HCT116 (cell line): ENCODE data around the gene ATG12.

ENCODE experiments used
- CBX3 ChIP-seq: IDR thresholded peaks from 2 replicates; pipeline ENCODE4 v1.6.1; 2012; ENCODE audit warnings: low read depth
- CEBPB ChIP-seq: IDR thresholded peaks from 2 replicates; pipeline ENCODE4 v1.6.1; 2012; ENCODE audit warnings: low read depth
- EGR1 ChIP-seq: IDR thresholded peaks from 2 replicates; pipeline ENCODE4 v1.6.1; 2012; ENCODE audit warnings: low read depth
- EZH2 ChIP-seq: fragments of 200-600 bp; sonication (generic); IDR thresholded peaks from 2 replicates; pipeline ENCODE4 v1.6.1; 2017; ENCODE audit warnings: antibody characterized with exemption, mixed run types
- TF ChIP-seq, protein P1 (sequence below), 3 experiments: fragments of 200-600 bp in 1 of 3; sonication (generic) in 1 of 3; IDR thresholded peaks in 2 of 3; conservative IDR thresholded peaks in 1 of 3; 2 replicates each; pipeline ENCODE4 v1.5.1; 2012 to 2017; ENCODE audit warnings: low read depth in 2 of 3, low read length in 2 of 3, antibody characterized with exemption in 1 of 3, borderline replicate concordance in 1 of 3, control low read depth in 1 of 3, mild to moderate bottlenecking in 1 of 3, mixed read lengths in 1 of 3, mixed run types in 1 of 3, moderate library complexity in 1 of 3; ENCODE audit not compliant: insufficient read depth in 1 of 3

GRCh38 chr5:115869256-115869795, 28.0 kb upstream of the ATG12 start:
- TF ChIP-seq EZH2, result no peak
- TF ChIP-seq, protein P1, sequence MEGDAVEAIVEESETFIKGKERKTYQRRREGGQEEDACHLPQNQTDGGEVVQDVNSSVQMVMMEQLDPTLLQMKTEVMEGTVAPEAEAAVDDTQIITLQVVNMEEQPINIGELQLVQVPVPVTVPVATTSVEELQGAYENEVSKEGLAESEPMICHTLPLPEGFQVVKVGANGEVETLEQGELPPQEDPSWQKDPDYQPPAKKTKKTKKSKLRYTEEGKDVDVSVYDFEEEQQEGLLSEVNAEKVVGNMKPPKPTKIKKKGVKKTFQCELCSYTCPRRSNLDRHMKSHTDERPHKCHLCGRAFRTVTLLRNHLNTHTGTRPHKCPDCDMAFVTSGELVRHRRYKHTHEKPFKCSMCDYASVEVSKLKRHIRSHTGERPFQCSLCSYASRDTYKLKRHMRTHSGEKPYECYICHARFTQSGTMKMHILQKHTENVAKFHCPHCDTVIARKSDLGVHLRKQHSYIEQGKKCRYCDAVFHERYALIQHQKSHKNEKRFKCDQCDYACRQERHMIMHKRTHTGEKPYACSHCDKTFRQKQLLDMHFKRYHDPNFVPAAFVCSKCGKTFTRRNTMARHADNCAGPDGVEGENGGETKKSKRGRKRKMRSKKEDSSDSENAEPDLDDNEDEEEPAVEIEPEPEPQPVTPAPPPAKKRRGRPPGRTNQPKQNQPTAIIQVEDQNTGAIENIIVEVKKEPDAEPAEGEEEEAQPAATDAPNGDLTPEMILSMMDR (IDR thresholded peaks at IDR 0.05 in 2 of 3, conservative IDR thresholded peaks at IDR 0.05 in 1 of 3; ENCODE audit: borderline replicate concordance in 1 of 3, insufficient read depth in 1 of 3, low read depth in 2 of 3, low read length in 2 of 3), result no peak
- TF ChIP-seq EGR1, result no peak
- no peak for TF ChIP-seq CEBPB
- no peak for TF ChIP-seq CBX3
